ENCODE measurements around the gene LDHD.

The LDHD gene

DNA sequence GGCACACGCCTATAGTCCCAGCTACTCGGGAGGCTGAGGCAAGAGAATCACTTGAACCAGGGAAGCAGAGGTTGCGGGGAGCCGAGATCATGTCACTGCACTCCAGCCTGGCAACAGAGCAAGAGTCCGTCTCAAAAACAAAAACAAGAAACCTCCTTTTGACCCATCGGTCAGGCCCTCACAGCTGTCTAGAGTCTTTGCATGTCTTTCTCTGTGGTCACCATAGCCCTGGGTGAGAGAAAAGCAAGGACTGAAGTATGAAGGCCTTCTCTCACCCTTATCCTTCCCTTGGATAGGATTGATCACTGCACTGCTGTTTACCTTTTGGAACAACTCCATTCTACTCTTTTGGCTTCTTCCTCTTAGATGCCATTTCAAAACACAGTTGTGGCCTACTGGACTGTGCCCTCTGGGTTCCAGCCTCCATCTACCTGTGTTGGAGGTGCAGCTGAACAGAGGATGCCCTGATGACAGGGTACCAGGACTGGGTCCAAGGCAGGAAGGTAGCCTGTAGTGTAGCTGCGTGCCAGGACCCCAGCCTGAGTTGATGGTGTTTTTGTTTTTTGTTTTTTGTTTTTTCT, 37.1 kb downstream of the LDHD start:
- DNase-seq, result no peak

GRCh38 chr16:75078886-75079285, 37.7 kb downstream of the LDHD start:
- DNase-seq, result no peak

GRCh38 chr16:75075688-75076268, 40.8 kb downstream of the LDHD start:
- DNase-seq, result no peak

GRCh38 chr16:75074920-75075687, 41.5 kb downstream of the LDHD start:
- DNase-seq, result peak; percentile 51

GRCh38 chr16:75074304-75074793, 42.2 kb downstream of the LDHD start:
- DNase-seq, result no peak

DNA sequence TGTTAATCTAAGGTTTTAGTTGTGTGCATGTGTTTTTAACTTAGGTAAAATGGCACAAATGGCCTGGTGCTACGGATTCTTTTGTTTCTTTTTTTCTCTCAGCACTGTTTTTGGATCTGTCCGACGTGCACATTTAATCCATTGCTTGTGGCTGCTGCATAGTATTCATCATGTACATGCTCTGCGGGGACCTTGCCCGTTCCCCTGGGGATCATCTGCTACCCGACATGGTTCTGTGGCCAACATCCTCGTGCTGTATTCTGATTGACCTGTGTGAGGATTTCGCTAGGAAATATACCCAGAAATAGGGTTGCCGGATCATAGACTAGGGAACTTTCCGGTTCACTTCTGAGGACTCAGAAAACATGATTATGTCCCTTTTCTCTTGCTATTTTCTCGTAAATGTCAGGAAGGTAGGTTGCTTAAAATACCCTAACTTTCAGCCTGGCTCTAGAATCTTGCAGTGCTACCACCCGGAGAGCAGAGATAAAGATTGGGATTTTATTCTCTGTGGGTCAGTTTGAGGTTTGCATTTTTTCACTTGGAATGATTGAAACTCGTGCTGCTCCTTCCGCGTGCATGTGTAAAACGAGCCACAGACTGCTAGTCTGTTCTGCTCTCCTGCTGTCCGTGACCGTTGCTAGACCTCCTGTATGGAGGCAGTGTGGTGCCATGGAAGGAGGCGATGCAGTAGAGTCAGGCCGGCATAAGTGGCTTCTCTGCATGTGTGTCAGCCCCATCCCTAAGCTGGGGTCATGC, 42.9 kb downstream of the LDHD start:
- no peak for DNase-seq

GRCh38 chr16:75072239-75072947, 44.2 kb downstream of the LDHD start:
- no peak for DNase-seq

- DNase-seq, result no peak
Observed at GRCh38 chr16:75071621-75072020, 45.0 kb downstream of the LDHD start.

DNA sequence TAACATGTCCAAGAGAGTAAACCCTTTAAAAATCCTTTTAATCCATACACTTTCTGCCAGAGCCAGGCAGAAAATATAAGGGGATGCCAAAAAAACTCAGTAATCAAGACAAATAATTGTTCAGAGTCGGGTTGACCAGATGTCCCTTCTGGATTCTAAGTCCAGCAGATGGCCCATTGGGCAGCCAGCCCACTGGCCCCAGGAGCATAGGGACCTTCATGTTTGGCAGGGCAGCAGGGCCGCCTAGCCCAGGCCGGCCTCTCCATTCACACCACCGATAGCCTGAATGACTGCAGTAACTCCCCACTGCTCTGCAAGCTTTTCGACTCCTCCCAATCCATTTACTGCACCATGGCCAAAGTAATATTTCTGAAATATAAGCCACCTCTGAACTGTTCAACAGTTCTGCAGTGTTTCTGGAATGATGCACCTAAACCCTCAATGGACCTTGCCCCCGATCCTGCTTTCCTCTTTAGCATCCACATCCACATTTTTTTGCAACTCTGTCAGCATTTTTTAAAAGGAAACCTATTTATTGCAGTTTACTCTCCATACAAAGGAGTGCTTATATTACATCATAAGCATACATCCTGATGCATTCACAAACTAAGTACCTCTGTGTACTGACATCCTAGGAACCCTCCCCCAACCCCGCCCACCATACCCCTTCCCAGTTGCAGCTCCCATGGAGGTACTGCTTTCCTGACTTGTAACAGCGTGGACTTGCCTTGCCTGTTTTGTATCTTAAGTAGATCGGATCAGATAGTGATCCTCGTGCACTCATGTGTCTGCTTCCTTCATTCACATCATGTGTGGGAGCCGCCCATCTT, 46.4 kb downstream of the LDHD start:
- DNase-seq, result no peak

DNA sequence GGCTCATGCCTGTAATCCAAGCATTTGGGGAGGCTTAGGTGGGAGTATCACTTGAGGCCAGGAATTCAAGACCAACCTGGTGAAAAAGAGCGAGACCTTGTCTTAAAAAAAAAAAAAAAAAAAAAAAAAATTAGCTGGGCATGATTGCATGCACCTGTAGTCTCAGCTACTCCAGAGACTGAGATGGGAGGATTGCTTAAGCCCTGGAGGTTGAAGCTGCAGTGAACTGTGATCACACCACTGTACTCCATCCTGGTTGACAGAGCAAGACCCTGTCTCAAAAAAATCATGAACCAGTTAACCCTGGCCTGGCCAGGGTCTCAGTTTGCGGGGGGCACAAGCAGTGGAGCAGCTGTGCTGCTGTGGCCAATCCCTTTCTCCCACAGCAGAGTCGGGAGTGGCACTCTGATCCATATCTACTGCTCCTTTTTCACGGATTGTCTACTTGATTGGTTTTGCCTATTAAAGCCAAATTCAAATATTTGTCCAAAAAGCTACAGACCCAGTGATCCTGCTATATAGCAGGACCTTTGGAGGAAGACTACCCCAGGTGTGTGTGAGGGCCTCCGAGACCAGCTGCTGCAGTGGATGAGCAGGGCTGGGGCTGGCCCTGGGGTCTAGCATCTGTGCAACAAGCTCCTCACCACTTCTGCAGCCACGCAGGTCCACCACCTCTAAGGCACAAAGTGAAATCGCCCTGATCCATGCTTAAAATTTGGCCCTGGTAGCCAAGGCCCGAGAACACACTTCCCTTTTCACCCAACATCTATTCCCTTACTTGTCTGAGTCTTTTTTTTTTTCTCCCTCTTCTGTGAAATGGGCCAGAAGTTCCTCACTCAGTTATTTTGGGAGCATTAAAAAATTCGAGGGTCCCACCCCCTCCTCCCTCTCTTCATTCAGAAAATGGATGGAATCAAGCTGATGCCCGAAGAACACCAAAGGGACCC, 48.2 kb downstream of the LDHD start:
- no peak for DNase-seq

- no peak for DNase-seq
Observed at GRCh38 chr16:75066861-75067447, 49.6 kb downstream of the LDHD start.

DNA sequence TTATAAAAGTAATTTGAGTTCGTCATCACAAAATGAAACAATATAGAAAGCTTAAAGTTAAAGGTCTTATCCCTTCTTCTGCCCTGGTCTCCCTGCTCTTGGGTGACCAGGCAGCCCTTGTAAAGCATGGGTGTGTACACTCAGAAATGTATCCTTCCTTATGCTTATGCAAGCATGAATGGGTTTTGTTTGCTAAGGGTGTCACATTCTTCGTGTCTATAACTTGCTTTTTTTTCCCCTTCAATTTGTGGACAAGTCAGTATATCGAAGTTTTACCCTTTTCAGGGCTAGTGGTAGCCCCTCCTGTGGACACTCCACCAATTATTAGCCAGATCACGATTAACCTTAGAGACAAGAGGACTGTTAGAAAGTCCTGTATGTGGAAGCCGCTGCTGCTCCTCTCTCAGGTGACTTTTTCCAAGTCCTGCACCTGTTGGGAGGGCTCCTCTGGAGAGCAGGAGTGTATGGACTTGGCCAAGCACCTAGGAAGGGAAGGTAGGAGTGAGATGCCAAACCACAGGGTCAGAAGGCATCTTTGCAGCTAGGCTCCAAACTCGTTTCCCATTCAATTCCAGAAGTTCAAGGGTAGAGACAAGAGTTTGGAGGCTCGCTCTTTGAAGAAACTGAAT, 50.9 kb downstream of the LDHD start:
- DNase-seq, result no peak

GRCh38 chr16:75065149-75065505, 51.5 kb downstream of the LDHD start:
- DNase-seq, result peak; percentile 21

GRCh38 chr16:75064403-75065148, 52.0 kb downstream of the LDHD start:
- DNase-seq, result no peak

DNA sequence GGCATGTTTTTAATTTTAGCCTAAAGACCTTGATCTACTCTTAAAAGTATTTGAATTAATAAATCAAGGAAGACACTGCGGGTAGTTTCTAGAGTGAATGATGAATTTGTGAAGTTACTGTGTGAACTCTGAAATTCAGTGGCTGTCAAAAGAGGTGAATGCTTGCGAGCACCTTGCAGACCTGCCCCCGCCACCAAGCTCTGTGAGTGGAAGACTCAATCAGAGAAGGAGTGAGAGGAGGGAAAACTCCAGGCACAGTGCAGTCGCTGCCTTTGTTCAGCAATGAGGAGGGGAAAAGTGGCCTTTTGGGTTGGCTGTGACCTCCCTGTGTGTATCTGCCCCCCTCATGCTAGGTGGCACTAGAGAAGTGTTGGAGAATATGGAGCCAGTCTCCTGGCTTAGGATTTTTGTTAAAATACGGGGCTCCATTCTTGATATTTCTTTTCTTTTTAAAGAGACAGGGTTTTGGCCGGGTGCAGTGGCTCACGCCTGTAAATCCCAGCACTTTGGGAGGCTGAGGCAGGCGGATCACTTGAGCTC, 53.0 kb downstream of the LDHD start:
- no peak for DNase-seq

DNA sequence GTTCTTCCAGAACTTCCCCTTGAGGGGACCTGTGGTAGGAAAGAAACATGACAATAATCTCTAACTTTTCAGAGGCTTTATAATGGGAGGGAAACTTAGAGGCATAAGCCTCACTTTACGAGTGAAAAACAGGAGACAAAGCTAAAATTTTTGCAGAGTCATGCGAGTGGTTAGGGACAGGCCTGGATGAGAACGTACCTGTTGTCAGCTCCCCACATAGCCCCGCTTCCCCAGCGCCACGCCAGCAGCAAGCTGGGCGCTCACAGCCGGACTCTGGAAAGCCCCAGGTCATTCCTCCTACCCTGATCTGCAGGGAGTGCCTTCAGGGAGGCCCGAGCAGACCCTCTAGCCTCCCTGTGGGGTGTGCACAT, 53.6 kb downstream of the LDHD start:
- no peak for DNase-seq

DNA sequence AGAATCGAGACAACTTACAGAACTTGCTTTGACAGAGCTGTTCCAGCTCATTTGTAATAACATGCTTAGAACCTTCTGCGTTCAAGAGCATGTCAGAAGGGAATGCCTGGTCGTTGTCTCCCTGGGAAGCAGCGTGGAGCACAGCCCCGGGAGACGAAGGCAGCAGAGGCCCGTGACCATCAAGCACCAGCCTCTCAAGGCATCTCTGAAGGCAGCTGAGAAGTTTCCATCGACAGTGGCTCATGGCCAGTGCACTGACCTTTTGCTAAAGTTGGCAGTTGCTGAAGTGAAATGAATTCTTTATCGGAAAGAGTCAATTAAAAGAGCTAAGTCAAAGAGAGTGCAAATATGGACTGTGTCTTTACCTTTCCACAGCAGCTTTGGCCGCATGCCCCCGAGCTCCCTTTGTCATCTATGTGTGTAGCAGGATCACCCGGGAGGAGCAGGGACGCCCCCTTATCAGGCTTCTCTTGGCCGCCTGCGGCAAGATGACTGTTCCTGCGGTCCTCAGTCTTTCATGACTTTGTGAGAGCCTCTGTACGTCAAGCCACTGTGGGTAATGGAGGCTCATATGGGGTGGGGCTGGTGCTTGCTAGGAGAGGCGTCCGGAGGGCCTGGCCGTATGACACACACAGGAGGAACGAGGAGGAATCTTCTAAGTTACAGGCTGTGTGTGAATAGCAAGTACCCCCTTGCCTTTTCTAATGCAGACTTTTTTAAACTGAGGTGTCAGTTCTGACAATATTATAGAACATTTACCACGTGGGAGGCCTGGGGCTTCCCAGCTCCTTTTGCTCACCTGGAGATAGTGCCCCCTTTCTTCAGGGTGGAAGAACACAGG, 54.2 kb downstream of the LDHD start:
- no peak for DNase-seq
